ENCODE results near the gene TEPSIN. TPM values are rescaled to one million over a fixed set of nuclear protein-coding genes. Genes with fewer than 3 reads are reported as not detected.

TEPSIN gene
- total and polyA plus RNA-seq, 2 of the 13 experiments (the other 11 are each of a cell fraction or from before 2014, with no cell fraction given), result 16.1 to 18.8 TPM

- TF ChIP-seq NPAS2 (CRISPR knock-in tag; IDR thresholded peaks at IDR 0.05; ENCODE audit: borderline replicate concordance) (no peak), ZNF7 (CRISPR knock-in tag; IDR thresholded peaks at IDR 0.05) (no peak), ZNF205 (CRISPR knock-in tag; IDR thresholded peaks at IDR 0.05) (no peak), ZNF703 (CRISPR knock-in tag; IDR thresholded peaks at IDR 0.05; ENCODE audit: borderline replicate concordance) (no peak), MAF1 (CRISPR knock-in tag; IDR thresholded peaks at IDR 0.05; ENCODE audit: borderline replicate concordance) (no peak), GPN1 (CRISPR knock-in tag; IDR thresholded peaks at IDR 0.05; ENCODE audit: borderline replicate concordance) (no peak), ZNF333 (CRISPR knock-in tag; IDR thresholded peaks at IDR 0.05; ENCODE audit: borderline replicate concordance) (no peak), ZBTB46 (CRISPR knock-in tag; IDR thresholded peaks at IDR 0.05; ENCODE audit: borderline replicate concordance) (no peak), TERF1 (CRISPR knock-in tag; IDR thresholded peaks at IDR 0.05) (no peak), SETDB1 (CRISPR knock-in tag; IDR thresholded peaks at IDR 0.05; ENCODE audit: borderline replicate concordance) (no peak), SPEN (CRISPR knock-in tag; IDR thresholded peaks at IDR 0.05; ENCODE audit: low read depth) (no peak), ZBTB7B (CRISPR knock-in tag; IDR thresholded peaks at IDR 0.05) (peak; percentile 86), AKNA (CRISPR knock-in tag; IDR thresholded peaks at IDR 0.05; ENCODE audit: borderline replicate concordance) (no peak), BCL3 (CRISPR knock-in tag; IDR thresholded peaks at IDR 0.05) (no peak), ETS1 (CRISPR knock-in tag; IDR thresholded peaks at IDR 0.05) (no peak), RARA (CRISPR knock-in tag; IDR thresholded peaks at IDR 0.05) (peak; percentile 28; the same call in 1 of the 2 replicates), ZNF382 (CRISPR knock-in tag; IDR thresholded peaks at IDR 0.05; ENCODE audit: borderline replicate concordance) (no peak)
Observed at GRCh38 chr17:81241648-81242420, 3.0 kb upstream of the TEPSIN start (continued).
